ENCODE measurements around the gene BFSP2. TPM values are rescaled to one million over a fixed set of nuclear protein-coding genes. Genes with fewer than 3 reads are reported as not detected.

Gene BFSP2, protein sequence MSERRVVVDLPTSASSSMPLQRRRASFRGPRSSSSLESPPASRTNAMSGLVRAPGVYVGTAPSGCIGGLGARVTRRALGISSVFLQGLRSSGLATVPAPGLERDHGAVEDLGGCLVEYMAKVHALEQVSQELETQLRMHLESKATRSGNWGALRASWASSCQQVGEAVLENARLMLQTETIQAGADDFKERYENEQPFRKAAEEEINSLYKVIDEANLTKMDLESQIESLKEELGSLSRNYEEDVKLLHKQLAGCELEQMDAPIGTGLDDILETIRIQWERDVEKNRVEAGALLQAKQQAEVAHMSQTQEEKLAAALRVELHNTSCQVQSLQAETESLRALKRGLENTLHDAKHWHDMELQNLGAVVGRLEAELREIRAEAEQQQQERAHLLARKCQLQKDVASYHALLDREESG
- not detected for total RNA-seq

DNA sequence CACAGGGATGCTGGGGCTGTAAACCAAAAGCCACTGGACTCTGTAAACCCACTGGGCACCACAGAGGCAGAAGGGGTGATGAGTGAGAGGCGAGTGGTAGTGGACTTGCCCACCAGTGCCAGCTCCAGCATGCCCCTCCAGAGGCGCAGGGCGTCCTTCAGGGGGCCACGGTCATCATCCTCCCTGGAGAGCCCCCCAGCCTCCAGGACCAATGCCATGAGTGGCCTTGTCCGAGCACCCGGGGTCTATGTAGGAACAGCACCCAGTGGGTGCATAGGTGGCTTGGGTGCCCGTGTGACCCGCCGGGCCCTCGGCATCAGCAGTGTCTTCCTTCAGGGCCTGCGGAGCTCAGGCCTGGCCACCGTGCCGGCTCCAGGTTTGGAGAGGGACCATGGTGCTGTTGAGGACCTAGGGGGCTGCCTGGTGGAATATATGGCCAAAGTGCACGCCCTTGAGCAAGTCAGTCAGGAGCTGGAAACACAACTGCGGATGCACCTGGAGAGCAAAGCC is at the start of gene BFSP2:
Gene BFSP2 (plus strand): TSS at position 51 of the 510 bp plus-strand sequence. CDS start 28 bp downstream, at position 79.
- no peaks in the 10 kb centered on the region for H3K36me3 Mint-ChIP-seq
- no peaks in the 10 kb centered on the region for H3K9me3 Mint-ChIP-seq
- no peak for DNase-seq (ENCODE audit: low spot score in 2 of 2)
- no peak for ATAC-seq
- H3K27ac Mint-ChIP-seq: peak within 1 kb of the TSS in 1 of 2 donors; percentile 12

DNA sequence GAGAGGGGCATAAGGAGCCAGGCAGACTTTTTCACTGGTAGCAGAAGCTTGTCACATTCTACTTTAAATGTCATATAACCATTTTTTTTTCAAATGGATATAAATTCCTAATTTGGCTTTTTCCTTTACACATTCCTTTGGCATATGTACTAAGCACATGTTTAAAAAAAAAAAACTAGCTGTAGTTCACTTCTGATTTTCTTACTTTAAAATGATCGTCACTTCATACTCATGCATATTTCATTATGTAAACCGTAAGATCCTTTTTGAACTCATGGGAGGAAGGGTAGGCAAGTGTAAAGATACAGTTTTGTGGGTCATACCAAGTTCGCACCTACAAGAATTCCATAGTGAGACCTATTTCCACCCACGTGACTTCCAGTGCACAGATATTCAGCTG is 45.1 kb upstream of the BFSP2 start:
- H3K36me3 Mint-ChIP-seq: peaks cover 0 to 11% of the 10 kb centered on the region in 2 donors
- no peak overlapping the region for H3K27ac Mint-ChIP-seq
- H3K9me3 Mint-ChIP-seq: peaks cover 0 to 4% of the 10 kb centered on the region in 2 donors
- no peak for DNase-seq (ENCODE audit: low spot score in 2 of 2)
- no peak for ATAC-seq

DNA sequence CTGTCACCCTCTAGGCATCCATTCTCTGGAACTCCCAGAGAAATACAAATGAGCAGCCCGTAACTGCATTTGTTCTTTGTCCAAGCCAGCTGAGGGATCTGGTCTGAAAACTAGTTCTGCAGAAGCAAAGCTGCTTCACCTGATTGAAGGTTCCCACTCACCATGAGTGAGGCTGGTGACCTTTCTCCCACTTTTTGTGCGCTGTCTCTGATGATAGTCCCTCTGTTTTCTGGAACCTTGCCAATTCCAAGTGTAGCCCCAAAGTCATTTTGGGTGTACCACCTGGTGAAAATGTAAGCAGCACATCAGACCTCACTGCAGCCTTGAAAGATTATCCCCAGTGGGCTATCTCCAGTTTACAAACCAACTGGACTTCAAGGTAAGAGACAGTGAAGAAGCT is 39.4 kb upstream of the BFSP2 start:
- peaks cover 0 to 4% of the 10 kb centered on the region in 2 donors for H3K9me3 Mint-ChIP-seq
- H3K36me3 Mint-ChIP-seq: peaks cover 0 to 11% of the 10 kb centered on the region in 2 donors
- DNase-seq (ENCODE audit: low spot score in 2 of 2) (no peak), ATAC-seq (no peak)
- no peak overlapping the region for H3K27ac Mint-ChIP-seq

DNA sequence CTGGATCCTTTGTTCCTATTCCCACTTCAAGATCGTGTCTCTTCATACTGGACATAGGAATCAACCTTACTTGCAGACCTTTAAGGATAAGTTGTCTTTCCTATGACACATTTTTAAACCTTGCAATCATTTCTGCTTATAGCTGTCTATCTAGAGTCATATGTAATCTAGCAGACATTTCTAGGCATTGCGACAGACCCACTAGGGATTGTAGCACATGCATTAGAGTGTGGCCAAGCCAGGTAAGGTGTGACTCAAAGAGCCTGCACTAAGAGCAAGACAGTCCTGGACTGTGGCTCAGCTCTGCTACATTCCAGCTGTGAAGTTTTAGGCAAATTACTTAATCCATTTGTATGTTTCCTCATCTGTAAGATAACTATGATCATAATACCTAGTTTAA is 38.8 kb upstream of the BFSP2 start:
- H3K27ac Mint-ChIP-seq: no peak overlapping the region
- ATAC-seq (no peak), DNase-seq (ENCODE audit: low spot score in 2 of 2) (no peak)
- peaks cover 0 to 4% of the 10 kb centered on the region in 2 donors for H3K9me3 Mint-ChIP-seq
- peaks cover 0 to 10% of the 10 kb centered on the region in 2 donors for H3K36me3 Mint-ChIP-seq

DNA sequence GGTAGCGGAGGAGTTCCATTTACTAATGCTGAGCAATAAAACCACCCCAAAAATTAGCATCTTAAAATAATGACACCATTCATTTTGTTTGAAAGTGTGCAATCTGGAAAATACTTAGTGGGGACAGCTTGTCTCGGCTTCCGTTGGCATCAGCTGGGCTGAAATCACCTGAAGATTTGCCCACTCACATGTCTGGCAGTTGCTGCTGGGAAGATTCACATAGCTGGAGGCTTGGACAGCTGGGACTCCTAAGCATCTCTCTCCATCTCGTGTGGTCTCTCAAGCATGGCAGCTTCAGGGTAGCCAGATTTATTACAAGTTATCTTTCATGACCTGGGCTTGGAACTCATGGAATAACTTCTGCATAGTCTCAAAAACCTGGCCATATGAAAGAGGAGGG is 38.4 kb upstream of the BFSP2 start:
- H3K9me3 Mint-ChIP-seq: peaks cover 0 to 1% of the 10 kb centered on the region in 2 donors
- ATAC-seq (no peak), DNase-seq (ENCODE audit: low spot score in 2 of 2) (no peak)
- peaks cover 0 to 6% of the 10 kb centered on the region in 2 donors for H3K36me3 Mint-ChIP-seq
- H3K27ac Mint-ChIP-seq: no peak overlapping the region

DNA sequence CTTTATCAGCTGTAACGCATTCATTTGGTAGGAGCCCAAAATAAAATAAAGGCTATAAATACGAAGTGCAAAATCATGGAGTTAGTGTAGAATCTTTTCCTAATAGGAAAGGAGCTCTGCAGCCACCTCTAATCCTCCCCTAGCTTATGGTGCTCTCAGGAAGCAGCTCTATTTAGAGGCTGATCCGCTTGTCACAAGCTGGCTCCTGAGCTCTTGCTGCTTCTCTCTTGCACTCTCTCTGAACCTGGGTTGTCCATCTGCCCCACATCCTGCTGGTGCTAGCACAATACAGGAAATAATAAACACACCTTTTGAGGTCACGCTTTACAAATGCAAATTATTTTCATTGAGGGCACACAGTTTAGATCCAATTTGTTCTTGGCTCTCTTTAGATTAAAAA is 37.3 kb upstream of the BFSP2 start:
- H3K36me3 Mint-ChIP-seq: no peaks in the 10 kb centered on the region
- ATAC-seq (no peak), DNase-seq (ENCODE audit: low spot score in 2 of 2) (no peak)
- no peaks in the 10 kb centered on the region for H3K9me3 Mint-ChIP-seq
- H3K27ac Mint-ChIP-seq: no peak overlapping the region

DNA sequence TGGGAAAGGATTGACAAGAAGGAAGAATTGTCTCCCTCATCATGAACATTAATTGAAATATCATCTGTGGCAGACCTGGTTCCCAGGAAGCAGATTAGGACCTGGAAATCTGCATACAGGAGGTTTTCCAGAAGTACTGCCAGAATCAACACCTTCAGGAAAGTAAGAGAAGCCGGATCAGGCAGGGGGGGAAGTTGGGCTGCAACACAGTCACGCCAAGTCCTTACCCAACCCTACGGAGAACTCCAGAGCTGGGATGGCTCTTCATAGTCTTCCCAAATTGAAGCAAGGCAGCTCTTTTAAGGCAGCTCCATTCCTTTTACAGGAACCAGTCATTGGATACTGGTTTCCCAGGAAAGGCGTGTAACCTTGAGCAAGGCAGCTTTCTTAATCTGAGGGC is 35.2 kb upstream of the BFSP2 start:
- no peak for DNase-seq (ENCODE audit: low spot score in 2 of 2)
- Mint-ChIP-seq H3K36me3 (no peaks in the 10 kb centered on the region), H3K27ac (no peak overlapping the region), H3K9me3 (no peaks in the 10 kb centered on the region)
- ATAC-seq: no peak

DNA sequence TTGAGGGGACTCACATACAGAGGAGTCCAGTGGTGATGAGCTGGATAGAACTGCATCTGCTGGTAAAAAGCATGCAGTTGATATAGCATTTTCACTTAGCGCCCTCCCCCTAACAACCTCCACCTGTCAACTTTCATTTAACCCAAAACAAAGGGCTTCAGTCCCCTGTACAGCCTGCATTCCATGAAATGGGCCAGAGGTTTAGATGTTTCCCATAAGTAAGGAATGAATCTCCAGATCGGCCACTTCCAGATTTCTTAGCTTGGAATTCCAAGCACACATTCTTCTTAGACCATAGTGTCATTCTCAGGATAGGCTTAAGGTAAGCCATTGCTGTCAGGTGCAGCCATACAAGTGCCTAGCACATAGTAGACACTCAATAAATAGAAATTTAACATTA is 32.9 kb upstream of the BFSP2 start:
- DNase-seq (ENCODE audit: low spot score in 2 of 2): no peak
- ATAC-seq: no peak
- Mint-ChIP-seq H3K27ac (no peak overlapping the region), H3K9me3 (no peaks in the 10 kb centered on the region), H3K36me3 (no peaks in the 10 kb centered on the region)

DNA sequence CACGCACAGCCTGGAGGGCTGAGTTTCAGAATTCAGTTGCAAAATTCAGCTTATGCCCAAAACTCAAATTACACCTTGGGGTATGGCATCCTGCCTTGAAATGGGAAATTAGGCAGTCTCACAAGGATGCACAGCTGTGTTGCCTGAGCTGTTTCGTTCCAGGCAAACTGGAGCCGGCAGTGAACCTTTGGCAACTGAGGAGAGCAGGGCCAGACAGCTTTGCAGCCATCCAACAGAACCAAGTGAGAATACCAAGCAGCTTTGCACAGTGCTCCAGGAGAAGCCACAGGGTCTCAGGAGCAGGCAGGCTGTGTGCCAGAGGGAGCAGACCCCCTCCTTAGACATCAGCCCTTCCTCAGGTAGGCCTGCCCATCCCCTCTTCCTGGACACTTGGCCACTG is 32.5 kb upstream of the BFSP2 start:
- Mint-ChIP-seq H3K9me3 (no peaks in the 10 kb centered on the region), H3K36me3 (no peaks in the 10 kb centered on the region), H3K27ac (no peak overlapping the region)
- ATAC-seq (no peak), DNase-seq (ENCODE audit: low spot score in 2 of 2) (no peak)

DNA sequence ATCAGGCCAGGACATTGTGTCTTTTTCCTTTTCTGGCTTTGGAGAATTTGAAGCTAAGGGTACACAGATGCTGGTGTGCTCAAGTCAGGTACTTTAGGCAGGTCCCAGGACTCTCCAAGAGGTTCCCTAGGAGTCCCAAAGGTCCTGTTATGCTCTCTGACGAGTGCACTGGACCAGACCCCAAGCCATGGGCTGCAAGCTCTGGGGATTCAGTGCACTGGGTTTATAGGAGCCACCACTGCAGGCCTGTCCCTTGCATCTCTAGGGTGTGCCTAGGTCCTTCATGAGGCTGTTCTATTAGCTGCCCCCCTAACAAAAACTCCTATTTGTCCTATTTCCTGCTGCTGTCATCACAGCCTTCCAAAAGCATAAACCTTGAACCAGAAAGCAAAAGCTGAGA is 31.9 kb upstream of the BFSP2 start:
- DNase-seq (ENCODE audit: low spot score in 2 of 2) (no peak), ATAC-seq (no peak)
- H3K9me3 Mint-ChIP-seq: no peaks in the 10 kb centered on the region
- no peaks in the 10 kb centered on the region for H3K36me3 Mint-ChIP-seq
- H3K27ac Mint-ChIP-seq: no peak overlapping the region

DNA sequence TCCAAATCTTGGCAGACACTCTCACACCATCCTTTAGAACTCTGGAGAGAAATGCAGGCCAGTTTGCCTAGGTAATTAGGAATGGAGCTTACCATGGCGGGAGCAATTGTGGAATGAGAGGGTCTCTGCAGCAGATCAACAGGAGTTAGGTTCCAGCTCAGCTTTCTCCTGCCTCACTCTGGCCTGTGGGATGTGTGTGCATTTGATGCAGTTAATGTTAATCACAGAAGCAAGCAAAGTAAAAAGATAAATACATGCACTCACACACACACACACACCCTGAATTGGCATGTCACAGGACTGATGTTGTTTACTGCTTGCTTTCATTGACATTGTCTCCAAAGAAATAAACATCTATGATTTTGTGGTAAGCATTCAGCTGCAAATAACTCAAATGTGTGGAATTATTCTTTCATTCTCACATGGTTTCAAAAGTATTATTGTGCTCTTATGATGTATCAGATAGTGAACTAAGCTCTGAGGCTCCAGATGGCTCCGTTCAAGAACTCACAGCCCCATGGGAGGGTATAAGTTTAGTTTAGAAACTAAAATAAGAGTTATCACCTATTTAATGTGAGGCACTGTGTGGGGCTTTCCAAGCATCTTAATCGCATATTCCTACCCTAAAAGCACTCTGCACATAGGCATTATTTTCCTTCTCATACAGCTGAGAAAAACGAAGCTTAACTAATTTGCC is 31.3 kb upstream of the BFSP2 start:
- H3K9me3 Mint-ChIP-seq: no peaks in the 10 kb centered on the region
- DNase-seq (ENCODE audit: low spot score in 2 of 2) (no peak), ATAC-seq (no peak)
- H3K27ac Mint-ChIP-seq: no peak overlapping the region
- no peaks in the 10 kb centered on the region for H3K36me3 Mint-ChIP-seq

DNA sequence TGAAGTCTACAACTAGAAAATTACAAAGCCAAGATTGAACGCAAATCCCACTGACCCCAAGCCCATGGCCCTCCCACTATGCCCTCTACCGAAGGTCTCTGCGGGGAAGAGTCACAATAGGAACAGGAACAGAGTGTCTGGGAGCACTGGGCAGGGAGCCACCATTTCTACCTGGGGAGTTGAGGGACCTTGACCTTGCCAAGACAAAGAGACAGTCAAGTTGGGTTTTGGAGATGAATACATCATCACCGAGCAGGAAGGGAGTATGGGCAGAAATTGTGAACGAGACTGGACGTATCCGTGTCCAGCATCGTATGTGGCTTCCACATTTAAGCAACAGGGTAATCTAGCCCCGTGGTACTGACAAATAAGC is 30.8 kb upstream of the BFSP2 start:
- Mint-ChIP-seq H3K9me3 (no peaks in the 10 kb centered on the region), H3K36me3 (no peaks in the 10 kb centered on the region), H3K27ac (no peak overlapping the region)
- ATAC-seq (no peak), DNase-seq (ENCODE audit: low spot score in 2 of 2) (no peak)

DNA sequence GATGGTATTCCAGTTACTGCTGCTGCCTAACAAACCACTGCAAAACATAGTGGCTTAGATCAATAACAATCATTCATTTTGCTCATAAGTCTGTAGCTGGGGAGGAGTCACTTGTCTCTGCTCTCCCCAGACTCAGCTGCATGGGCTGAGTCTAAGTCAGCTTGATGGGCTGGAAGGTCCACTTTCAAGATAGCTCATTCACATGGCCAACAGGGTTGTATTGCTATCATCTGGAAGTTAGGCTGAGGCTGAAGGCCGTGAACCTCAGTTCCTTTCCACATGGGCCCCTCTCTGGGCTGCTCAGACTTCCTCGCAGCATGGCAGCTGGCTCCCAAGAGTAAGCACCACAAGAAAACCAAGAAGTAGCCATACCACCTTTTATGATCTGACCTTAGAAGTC is 28.7 kb upstream of the BFSP2 start:
- Mint-ChIP-seq H3K36me3 (no peaks in the 10 kb centered on the region), H3K9me3 (no peaks in the 10 kb centered on the region), H3K27ac (no peak overlapping the region)
- DNase-seq (ENCODE audit: low spot score in 2 of 2) (no peak), ATAC-seq (no peak)

DNA sequence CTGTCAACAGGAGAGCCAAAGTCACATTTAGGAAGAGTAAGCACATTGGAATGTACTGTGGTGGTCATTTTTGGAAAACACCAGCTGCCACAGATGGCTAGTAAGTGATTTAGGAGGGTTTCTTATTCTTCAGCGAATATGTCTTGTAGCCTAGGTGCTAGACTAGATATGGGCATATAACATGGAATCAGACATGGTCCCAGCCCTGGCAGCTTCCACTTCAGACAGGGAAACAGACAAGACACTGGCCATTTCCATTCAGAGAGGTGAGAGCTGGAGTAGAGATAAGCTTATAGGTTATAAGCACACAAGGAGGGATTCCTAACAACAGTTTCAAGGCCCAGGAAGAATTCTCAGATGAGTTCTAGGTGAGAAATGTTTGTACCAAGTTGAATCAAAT is 28.2 kb upstream of the BFSP2 start:
- Mint-ChIP-seq H3K27ac (no peak overlapping the region), H3K9me3 (no peaks in the 10 kb centered on the region), H3K36me3 (no peaks in the 10 kb centered on the region)
- DNase-seq (ENCODE audit: low spot score in 2 of 2) (no peak), ATAC-seq (no peak)

DNA sequence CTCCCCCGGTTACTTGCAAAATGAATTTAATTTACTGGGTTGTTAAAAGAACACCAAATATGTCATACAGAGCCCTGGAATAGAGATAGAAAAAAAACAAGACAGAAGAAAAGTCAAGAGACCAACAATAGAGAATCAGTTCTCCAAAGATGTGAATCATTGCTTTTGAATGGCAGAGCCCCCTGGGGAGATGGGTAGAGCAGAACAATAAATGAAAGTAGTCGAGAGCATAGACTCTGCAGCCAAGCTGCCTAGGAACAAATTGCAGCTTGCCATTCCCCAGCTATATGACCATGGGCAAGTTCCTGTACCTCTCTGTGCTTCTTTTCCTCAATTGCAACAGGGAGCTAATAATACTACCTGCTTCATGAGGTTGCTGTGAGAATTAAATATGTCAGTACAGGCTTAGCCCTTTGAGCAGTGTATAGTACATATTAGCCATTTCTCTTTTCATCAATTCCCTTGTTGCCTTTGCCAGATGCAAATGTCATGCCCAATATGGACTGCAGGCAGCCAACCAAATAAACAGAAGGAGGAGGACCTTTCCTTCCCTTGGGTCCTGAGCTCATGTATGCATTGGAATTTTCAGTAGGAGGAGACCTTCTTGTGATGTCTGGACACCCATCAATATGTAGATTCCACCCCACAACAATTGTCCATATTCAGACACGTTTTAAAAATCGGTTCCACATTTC is 25.0 kb upstream of the BFSP2 start:
- Mint-ChIP-seq H3K36me3 (no peaks in the 10 kb centered on the region), H3K27ac (no peak overlapping the region), H3K9me3 (no peaks in the 10 kb centered on the region)
- ATAC-seq (no peak), DNase-seq (ENCODE audit: low spot score in 2 of 2) (no peak)

DNA sequence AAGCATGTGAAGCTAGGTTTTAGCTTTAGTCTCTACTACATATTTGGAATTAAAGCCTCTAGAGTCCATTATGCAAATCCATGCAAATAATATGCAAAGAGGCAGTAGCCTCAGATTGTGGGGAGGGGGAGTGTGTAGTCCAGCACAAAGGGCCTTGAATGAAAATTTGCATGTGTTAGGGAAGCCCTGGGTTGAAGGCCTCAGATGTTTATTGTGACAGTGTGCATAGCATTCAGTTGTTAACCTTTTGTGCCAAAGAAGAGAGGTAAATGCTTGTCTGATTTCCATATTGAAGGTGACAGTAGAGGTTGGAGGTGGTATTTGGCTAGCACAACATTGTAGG is 24.5 kb upstream of the BFSP2 start:
- Mint-ChIP-seq H3K9me3 (no peaks in the 10 kb centered on the region), H3K27ac (no peak overlapping the region), H3K36me3 (no peaks in the 10 kb centered on the region)
- DNase-seq (ENCODE audit: low spot score in 2 of 2) (no peak), ATAC-seq (no peak)

DNA sequence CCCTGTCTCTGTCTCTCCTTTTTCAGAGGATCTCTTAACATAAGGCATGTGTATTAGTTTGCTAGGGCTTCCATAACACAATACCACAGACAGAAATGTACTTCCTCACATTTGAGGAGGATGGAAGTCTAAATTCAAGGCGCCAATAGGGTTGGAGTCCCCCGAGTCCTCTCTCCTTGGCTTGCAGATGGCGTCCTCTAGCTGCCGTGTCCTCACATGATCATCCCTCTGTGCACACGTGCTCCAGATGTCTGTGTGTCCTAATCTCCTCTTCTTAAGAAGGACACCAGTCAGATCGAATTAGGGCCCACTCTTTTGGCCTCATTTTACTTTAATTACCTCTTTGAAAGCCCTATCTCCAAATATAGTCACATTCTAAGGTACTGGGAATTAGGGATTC is 23.0 kb upstream of the BFSP2 start:
- Mint-ChIP-seq H3K36me3 (no peaks in the 10 kb centered on the region), H3K9me3 (no peaks in the 10 kb centered on the region), H3K27ac (no peak overlapping the region)
- no peak for ATAC-seq
- DNase-seq (ENCODE audit: low spot score in 2 of 2): no peak

All from activated naive CD4-positive, alpha-beta T cell treated with anti-CD3 and anti-CD28 coated beads, Interleukin-2, amount 50 U/mL, for 72 hours (primary cell).